AG08395 (cell line): ENCODE results near the gene PHF21B.
A peak's percentile ranks its signal among the peaks of the same experiment; 100 is the strongest.

ENCODE experiments used
- DNase-seq: peaks from one replicate; pipeline ENCODE4 v3.0.0; 2012; ENCODE audit warnings: mixed read lengths, low spot score

Gene PHF21B

DNA sequence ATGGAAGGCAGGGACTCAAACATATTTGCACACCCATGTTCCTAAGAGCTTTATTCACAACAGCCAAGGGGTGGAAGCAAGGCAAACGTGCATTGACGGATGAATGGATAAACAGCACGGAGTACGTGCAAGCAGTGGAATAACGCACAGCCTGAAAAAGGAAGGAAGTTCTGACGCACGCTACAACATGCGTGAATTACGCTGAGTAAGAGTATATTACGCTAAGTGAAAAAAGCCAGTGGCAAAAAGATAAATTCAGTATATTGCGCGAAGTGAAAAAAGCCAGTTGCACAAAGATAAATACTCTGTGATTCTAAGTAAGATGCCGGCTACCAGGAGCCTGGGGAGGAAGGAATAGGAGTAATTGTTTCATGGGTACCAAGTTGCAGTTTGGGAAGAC, 19.5 kb downstream of the PHF21B start:
- no peak for DNase-seq

- DNase-seq = no peak
Measured at GRCh38 chr22:44988671-44989070, 21.1 kb downstream of the PHF21B start.

DNA sequence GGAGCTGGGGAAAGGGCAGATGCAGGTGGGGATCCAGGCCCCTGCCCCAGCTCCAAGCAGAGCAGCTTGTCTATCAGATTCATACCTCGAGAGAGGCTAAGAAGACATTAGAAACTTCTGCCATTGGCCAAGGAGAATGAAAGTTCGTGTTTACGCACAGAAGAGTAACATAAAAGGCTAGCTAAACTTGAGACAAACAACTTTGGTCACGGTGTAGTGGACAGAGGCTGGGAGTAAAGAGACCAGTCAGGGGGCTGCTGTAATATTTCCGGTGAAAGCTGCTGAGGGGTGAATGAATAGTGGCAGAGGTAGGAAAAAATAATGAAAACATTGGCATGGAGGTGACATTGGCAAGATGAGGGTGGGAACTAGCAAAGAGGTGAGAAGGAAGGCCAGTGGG, 22.9 kb downstream of the PHF21B start:
- DNase-seq = no peak

DNA sequence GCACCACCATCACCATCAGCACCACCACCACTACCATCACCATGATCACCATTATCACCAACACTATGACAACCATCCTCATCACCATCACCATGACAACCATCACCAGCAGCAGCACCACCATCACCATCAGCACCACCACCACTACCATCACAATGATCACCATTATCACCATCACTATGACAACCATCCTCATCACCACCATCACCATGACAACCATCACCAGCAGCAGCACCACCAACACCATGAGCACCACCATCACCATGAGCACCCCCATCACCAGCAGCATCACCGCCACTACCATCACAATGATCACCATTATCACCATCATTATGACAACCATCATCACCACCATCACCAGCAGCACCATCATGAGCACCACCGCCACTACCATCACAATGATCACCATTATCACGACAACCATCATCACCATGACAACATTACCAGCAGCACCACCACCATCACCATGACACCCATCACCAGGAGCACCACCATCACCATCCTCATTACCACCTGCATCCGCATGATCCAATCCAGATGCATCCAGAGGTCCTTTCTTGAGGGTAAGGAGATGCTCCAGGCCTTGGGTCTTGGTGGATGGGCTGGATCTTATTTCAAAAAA, 23.8 kb downstream of the PHF21B start:
- no peak for DNase-seq

DNA sequence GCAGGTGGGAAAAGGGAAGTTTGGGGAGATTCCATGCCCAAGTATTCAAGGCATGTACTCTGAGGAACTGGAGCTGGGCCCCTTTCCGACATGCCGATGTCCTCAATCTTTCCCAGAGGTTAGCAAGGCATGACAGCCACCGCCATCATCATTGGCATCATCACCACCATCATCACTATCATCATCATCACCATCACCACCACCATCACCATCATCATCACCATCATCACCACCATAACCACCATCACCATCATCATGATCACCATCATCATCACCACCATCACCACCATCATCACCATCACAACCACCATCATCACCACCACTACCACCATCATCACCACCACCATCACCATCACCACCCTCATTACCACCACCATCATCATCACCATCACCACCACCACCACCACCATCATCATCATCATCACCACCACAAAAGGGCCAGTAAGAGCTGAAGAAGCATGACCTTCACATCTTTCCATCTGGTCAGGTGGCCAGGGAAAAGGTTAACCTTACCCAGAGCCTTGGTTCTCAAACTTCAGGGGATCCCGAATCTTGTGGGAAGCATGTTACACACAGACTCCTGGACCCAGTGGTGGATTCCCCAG, 25.8 kb downstream of the PHF21B start:
- no peak for DNase-seq

DNA sequence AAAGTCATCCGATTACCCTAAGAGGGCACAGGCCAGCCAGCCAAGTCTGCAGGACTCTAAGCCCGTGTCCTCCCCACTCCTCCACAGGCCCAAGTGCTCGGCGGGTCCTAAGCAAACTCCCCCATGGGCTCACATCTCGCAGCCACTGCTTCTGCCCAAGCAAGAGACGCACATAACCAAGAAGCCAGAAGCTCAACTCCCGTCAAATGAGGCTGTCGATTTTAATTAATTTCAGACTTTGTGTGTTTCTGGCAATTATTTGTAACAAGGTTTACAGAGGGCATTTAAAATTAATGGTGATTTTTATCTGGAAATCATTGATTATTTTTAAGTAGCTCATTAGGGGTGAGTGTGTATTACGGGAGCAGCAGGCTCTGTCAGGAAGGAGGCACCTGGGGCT, 27.4 kb downstream of the PHF21B start:
- DNase-seq = no peak

GRCh38 chr22:44981857-44982256, 27.9 kb downstream of the PHF21B start:
- no peak for DNase-seq

DNA sequence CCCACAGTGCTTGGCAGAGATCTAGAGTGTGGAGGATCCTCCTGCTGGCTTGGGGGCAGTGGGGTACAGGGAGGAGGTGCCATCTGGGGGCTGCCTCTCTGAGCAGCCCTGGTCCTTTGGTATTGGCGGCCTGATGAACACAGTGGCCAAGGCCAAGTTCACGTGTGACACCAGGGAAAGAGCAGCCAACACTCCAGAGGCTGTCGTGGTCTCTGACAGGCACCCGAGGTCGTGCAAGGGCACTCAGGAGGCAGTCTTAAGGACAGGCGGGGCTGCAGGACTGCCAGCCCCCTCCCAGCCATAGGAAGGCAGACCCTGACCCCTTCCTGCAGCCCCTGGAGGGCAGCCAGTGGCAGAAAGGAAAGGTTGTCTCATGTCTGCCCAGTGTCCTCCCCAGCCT, 30.7 kb downstream of the PHF21B start:
- DNase-seq = no peak

- DNase-seq = peak; percentile 94
Measured at GRCh38 chr22:44975427-44976262, 34.2 kb downstream of the PHF21B start.

DNA sequence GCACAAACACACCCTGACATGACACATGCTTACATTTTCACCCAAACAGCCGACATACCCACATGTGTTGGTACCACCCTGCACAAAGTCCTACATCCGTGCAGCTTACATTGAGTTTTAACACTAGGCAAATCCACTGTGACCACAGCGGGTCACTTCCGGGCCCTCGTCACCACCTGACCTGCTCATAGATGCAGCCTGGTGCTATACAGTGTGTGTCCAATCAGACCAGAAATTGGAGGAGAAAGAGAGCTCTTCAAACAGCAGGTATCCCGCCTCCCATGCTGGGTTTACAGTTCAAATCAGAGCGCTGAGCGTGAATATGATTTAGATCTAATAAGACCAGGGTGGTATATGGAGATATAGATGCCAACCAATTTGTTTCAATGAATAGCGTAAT, 35.4 kb downstream of the PHF21B start:
- no peak for DNase-seq

DNA sequence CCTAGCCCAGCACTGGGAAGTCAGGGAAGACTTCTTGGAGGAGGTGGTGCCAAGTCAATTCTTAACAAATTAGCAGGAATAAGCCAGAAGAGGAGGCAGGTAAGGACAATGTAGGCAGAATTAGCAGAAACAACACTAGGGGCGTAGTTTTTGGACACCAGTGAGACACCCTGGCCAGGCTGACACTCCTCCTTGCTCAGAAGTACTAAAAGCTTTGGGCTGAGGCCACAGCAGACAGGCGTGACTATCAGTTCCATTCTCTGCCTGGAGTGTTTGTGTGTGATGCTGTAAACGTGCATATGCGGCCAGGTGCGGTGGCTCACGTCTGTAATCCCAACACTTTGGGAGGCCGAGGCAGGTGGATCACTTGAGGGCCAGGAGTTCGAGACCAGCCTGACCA, 36.0 kb downstream of the PHF21B start:
- DNase-seq = no peak

- DNase-seq = no peak
Measured at GRCh38 chr22:44972363-44973083, 37.3 kb downstream of the PHF21B start.

DNA sequence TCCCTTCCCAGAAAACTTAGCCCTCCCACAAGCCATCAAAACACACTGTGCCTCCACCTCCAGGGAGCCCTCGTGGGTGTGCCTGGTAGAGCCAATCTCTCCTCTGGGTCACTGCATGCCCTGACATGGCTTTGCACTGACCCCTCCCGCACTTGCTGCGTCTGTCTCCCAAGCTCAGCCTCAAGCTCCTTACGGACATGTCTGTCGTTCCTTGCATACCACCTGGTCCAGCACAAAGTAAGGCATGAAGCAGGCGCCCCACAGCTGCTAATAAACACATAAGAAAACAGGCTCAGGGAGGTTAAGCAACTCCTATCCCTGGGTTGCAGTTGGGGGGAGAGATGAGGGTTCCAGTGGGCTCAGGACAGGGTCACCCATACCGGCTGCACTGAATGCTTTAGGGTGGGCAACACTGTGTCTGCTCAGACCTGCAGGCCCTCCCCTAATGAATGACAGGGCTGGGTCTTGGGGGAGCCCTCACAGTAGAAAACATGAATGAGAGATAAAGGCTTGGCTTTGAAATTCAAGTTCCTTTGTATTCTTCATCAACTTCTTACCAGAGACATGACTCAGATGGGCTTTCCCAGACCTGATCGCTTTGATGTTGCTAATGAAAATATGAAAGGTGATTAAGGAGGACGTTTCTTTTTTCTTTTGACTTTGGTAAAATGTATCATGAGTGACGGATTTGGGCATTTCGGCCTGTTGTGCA, 38.0 kb downstream of the PHF21B start:
- no peak for DNase-seq

DNA sequence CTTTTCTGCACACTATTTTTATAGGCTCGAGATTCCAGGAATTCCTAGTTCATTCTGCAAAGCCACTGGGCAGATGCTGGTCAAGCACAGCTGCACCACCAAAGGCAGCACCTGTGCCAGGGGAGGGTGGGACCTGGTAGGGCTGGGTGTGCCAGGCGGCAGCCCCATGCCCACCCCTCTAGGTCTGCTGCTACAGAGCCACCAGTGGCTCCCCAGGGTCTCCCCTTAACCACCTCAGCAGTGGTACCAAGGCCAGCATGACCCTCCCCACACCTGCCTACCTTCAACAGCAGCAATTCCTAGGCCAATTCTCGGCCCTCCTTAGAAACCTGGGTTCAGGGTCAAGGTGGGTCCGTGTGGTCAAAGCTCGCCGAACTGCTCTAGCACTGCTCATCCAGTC, 39.5 kb downstream of the PHF21B start:
- no peak for DNase-seq

DNA sequence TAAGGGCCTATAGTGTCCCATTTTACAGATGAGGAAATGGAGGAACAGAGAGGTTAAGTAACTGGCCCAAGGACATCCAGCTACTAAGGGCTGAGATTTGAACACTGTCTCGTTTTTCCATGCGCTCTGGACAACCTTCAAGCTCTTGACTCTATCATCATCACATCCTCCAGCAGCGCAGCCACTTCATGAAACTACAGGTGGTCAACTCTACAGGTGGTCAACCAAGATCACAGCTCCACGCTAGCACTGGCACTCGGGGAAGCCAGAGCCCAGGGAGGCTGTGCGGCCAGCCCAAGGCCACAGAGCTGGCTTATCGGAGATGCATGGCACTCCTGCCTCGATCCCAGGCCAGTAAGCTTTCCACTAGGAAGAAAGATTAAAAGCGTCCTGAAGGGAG, 40.0 kb downstream of the PHF21B start:
- no peak for DNase-seq

- no peak for DNase-seq
Measured at GRCh38 chr22:44968736-44969135, 41.1 kb downstream of the PHF21B start.

DNA sequence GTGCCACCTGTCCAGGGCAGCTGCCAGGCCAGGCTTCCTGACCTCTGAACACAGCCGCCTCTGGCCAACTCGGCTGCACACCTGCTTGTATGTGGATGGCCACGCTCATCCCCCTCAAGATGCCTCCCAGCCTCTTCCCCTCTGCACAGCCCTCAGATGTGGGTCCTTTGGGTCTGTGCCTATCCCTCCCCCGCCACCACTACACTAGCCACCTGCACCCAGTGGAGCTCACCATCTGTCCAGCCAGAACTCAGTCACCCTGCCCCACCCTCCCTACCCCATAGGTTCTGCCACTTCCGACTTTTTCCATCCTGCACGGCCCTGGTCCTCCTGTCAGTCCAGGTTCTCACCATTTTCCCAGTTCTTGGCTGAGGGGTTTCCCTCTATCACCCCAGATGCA, 44.6 kb downstream of the PHF21B start:
- DNase-seq = no peak

GRCh38 chr22:44964722-44965078, 45.1 kb downstream of the PHF21B start:
- no peak for DNase-seq

GRCh38 chr22:44963832-44964721, 45.7 kb downstream of the PHF21B start:
- DNase-seq = no peak

DNA sequence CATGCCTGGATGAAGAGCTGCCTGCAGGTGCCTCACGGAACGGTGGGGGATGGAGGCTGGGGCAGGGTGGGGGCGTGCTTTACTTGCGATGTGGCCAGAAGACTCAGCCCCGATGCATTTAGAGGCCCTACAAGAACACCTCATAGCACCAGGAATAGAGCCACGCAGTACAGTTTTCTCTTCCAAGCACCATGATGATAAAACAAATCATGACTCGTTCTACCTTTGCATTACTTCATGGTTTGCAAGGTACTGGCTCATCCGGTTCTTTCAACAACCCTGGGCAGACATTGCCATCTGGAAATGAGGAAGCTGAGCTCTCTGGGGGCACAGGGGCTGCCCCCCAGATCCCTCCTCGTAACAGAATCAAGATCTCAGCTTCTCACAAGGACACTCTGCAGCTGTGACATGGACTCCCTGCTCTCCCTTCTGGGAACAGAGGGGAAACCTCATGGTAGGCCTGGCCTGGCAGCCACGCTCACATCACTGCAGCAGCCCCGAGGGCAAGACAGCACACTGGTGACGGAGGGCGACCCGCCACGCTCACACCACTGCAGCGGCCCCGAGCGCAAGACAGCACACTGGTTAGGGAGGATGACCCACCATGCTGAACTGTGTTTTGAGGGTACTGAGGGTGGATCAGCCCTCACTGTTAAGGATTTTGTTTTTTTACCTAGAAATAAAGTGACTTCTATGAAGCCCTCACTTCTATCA, 46.9 kb downstream of the PHF21B start:
- no peak for DNase-seq
